OCI-LY1 (cell line): ENCODE results near the gene SYNE2.

Experiments used
- H2AFZ ChIP-seq: fragments of 200-600 bp; sonication (generic), shearing (Covaris generic); 2 replicates; pipeline ENCODE4 v1.6.0; 2014; ENCODE audit warnings: antibody characterized with exemption, mild to moderate bottlenecking, low read length
- H3F3A ChIP-seq: fragments of 200-600 bp; sonication (generic), shearing (Covaris generic); 2 replicates; pipeline ENCODE4 v1.6.0; 2014; ENCODE audit warnings: mild to moderate bottlenecking, antibody characterized with exemption, low read length, moderate library complexity; ENCODE audit not compliant: insufficient read depth
- H3K27ac ChIP-seq: fragments of 200-600 bp; sonication (generic); 2 replicates; pipeline ENCODE4 v1.5.1; 2014; ENCODE audit warnings: low read length, mixed run types, mild to moderate bottlenecking, low read depth; ENCODE audit not compliant: poor library complexity, severe bottlenecking
- H3K27me3 ChIP-seq: fragments of 200-600 bp; sonication (generic); 2 replicates; pipeline ENCODE4 v1.6.0; 2014; ENCODE audit warnings: antibody characterized with exemption, mild to moderate bottlenecking, low read length, moderate library complexity; ENCODE audit not compliant: insufficient read depth
- H3K36me3 ChIP-seq: fragments of 200-600 bp; sonication (generic); 2 replicates; pipeline ENCODE4 v1.6.1; 2014; ENCODE audit warnings: mild to moderate bottlenecking, antibody characterized with exemption, low read length, moderate library complexity, mixed read lengths; ENCODE audit not compliant: insufficient read depth
- H3K4me1 ChIP-seq: fragments of 200-600 bp; sonication (generic); 2 replicates; pipeline ENCODE4 v1.5.1; 2014; ENCODE audit warnings: mild to moderate bottlenecking, low read length, moderate library complexity; ENCODE audit not compliant: insufficient read depth, severe bottlenecking
- H3K4me2 ChIP-seq: fragments of 200-600 bp; sonication (generic), shearing (Covaris generic); 2 replicates; pipeline ENCODE4 v1.6.1; 2014; ENCODE audit warnings: low read length
- H3K4me3 ChIP-seq: fragments of 200-600 bp; sonication (generic); 2 replicates; pipeline ENCODE4 v1.5.1; 2014; ENCODE audit warnings: low read length, low read depth, mild to moderate bottlenecking, mixed read lengths; ENCODE audit not compliant: poor library complexity, severe bottlenecking
- H3K79me2 ChIP-seq: fragments of 200-600 bp; shearing (Covaris generic); 2 replicates; pipeline ENCODE4 v1.6.1; 2016; ENCODE audit warnings: mixed run types, low read length, mixed read lengths; ENCODE audit not compliant: insufficient read depth
- H3K9ac ChIP-seq: fragments of 200-600 bp; sonication (generic), shearing (Covaris generic); 2 replicates; pipeline ENCODE4 v1.6.1; 2014; ENCODE audit warnings: mild to moderate bottlenecking, low read length, mixed read lengths
- H3K9me2 ChIP-seq: fragments of 200-600 bp; sonication (generic), shearing (Covaris generic); 2 replicates; pipeline ENCODE4 v1.6.1; 2014; ENCODE audit warnings: low read depth, mild to moderate bottlenecking, low read length, mixed read lengths
- H3K9me3 ChIP-seq: fragments of 200-600 bp; shearing (Covaris generic); 2 replicates; pipeline ENCODE4 v1.6.1; 2014; ENCODE audit warnings: low read length, mixed read lengths
- H4K20me1 ChIP-seq: fragments of 200-600 bp; sonication (generic), shearing (Covaris generic); 2 replicates; pipeline ENCODE4 v1.6.0; 2016; ENCODE audit warnings: mild to moderate bottlenecking, low read length; ENCODE audit not compliant: insufficient read depth
- CTCF ChIP-seq: fragments of 200-600 bp; sonication (generic), shearing (Covaris generic); IDR thresholded peaks from 2 replicates; pipeline ENCODE4 v1.5.1; 2017; ENCODE audit warnings: mild to moderate bottlenecking, antibody characterized with exemption, low read length, moderate library complexity, mixed read lengths
- EZH2 ChIP-seq: fragments of 200-600 bp; sonication (generic), shearing (Covaris generic); IDR thresholded peaks from 2 replicates; pipeline ENCODE4 v1.8.0; 2017; ENCODE audit warnings: borderline replicate concordance, mixed run types, mild to moderate bottlenecking, antibody characterized with exemption, low read length, moderate library complexity, mixed read lengths

SYNE2 gene

GRCh38 chr14:64080452-64080851, 227.6 kb downstream of the SYNE2 start:
- Histone ChIP-seq H4K20me1 (no peaks in the 10 kb centered on the region), H3K9ac (no peak overlapping the region), H3K27me3 (no peaks in the 10 kb centered on the region), H3K4me1 (no peaks in the 10 kb centered on the region), H3K9me2 (no peaks in the 10 kb centered on the region), H3F3A (no peaks in the 10 kb centered on the region), H2AFZ (no peak overlapping the region), H3K79me2 (no peaks in the 10 kb centered on the region), H3K4me2 (no peak overlapping the region), H3K4me3 (no peak overlapping the region), H3K36me3 (peaks cover 71% of the 10 kb centered on the region; the same call in 1 of the 2 replicates), H3K9me3 (no peaks in the 10 kb centered on the region), H3K27ac (no peak overlapping the region)
- TF ChIP-seq CTCF (no peak), EZH2 (no peak)

- no peak overlapping the region for H3K9ac ChIP-seq
- H3K4me2 ChIP-seq = no peak overlapping the region
- H3K9me2 ChIP-seq = no peaks in the 10 kb centered on the region
- H3K4me3 ChIP-seq = no peak overlapping the region
- H3K4me1 ChIP-seq = no peaks in the 10 kb centered on the region
- H3K36me3 ChIP-seq = peaks cover 63% of the 10 kb centered on the region; the same call in 1 of the 2 replicates
- TF ChIP-seq CTCF (no peak), EZH2 (no peak)
- no peaks in the 10 kb centered on the region for H3K9me3 ChIP-seq
- H3K27me3 ChIP-seq = no peaks in the 10 kb centered on the region
- no peak overlapping the region for H2AFZ ChIP-seq
- no peaks in the 10 kb centered on the region for H3F3A ChIP-seq
- H4K20me1 ChIP-seq = no peaks in the 10 kb centered on the region
- no peak overlapping the region for H3K27ac ChIP-seq
- no peaks in the 10 kb centered on the region for H3K79me2 ChIP-seq
These were observed 228.5 kb downstream of the SYNE2 start for GRCh38 chr14:64081174-64081746.

- Histone ChIP-seq H3K9me2 (no peaks in the 10 kb centered on the region), H3K79me2 (no peaks in the 10 kb centered on the region), H3K9ac (no peak overlapping the region), H3K4me3 (no peak overlapping the region), H3K27ac (no peak overlapping the region), H3K27me3 (no peaks in the 10 kb centered on the region), H3K4me1 (no peaks in the 10 kb centered on the region), H3F3A (no peaks in the 10 kb centered on the region), H3K36me3 (peaks cover 70% of the 10 kb centered on the region; the same call in 1 of the 2 replicates), H3K9me3 (no peaks in the 10 kb centered on the region), H4K20me1 (no peaks in the 10 kb centered on the region), H2AFZ (no peak overlapping the region), H3K4me2 (no peak overlapping the region)
- TF ChIP-seq CTCF (no peak), EZH2 (no peak)
These were observed 230.0 kb downstream of the SYNE2 start for GRCh38 chr14:64082837-64083236.
